Measurements from ENCODE around the gene LMAN1L. TPM values are rescaled to one million over a fixed set of nuclear protein-coding genes. Genes with fewer than 3 reads are reported as not detected.

Gene LMAN1L
- total RNA-seq, 1 experiment from 2014 or later, result not detected

DNA sequence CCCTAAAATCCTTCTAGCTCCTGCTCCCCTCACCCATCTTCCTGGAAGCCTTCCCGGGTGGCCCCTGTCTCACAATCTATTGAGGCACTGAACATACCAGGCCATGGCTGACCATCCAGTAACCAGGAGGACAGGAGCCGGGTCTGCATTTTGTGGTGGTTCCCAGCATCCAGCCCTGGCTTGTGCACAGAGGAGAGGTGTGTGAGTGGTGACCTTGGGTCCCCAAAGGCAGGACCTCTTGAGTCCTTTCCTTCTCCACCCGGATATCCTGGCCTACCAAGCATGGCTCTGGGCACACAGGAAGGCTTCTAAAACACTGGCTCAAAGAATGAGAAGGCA, 22.9 kb upstream of the LMAN1L start:
- Histone ChIP-seq H2BK120ac (ENCODE audit: low read depth, low read length, poor library complexity, severe bottlenecking) (no peak overlapping the region), H3K14ac (ENCODE audit: insufficient read depth, low read length) (no peak overlapping the region), H3K9ac (ENCODE audit: extremely low read depth, insufficient read length, low read length) (no peak overlapping the region), H3K79me2 (ENCODE audit: insufficient read depth, low read length) (no peaks in the 10 kb centered on the region), H2BK5ac (ENCODE audit: insufficient read length, low read length) (no peak overlapping the region), H3K23me2 (ENCODE audit: insufficient read length, low read depth, low read length, poor library complexity, severe bottlenecking) (no peaks in the 10 kb centered on the region), H2BK15ac (ENCODE audit: low read depth, low read length) (no peak overlapping the region), H3K23ac (ENCODE audit: insufficient read length, low read depth, low read length) (no peak overlapping the region), H4K8ac (replicated peaks; ENCODE audit: insufficient read length, low read depth, low read length) (no peak overlapping the region), H3K4me2 (ENCODE audit: insufficient read depth, insufficient read length, low read length) (no peak overlapping the region), H3K56ac (ENCODE audit: insufficient read length, low read depth, low read length) (no peak overlapping the region), H4K20me1 (ENCODE audit: control insufficient read depth, insufficient read depth, insufficient read length) (no peaks in the 10 kb centered on the region), H3K27me3 (ENCODE audit: insufficient read depth, low read length) (no peaks in the 10 kb centered on the region; the same call in 1 of the 2 replicates), H3K79me1 (ENCODE audit: insufficient read depth, low read depth, low read length, poor library complexity, severe bottlenecking) (no peaks in the 10 kb centered on the region), H2BK12ac (ENCODE audit: insufficient read length, low read depth, low read length) (no peak overlapping the region), H2AFZ (ENCODE audit: low read length) (no peak overlapping the region), H3K9me3 (ENCODE audit: control insufficient read depth, low read depth, low read length) (no peaks in the 10 kb centered on the region), H4K91ac (ENCODE audit: insufficient read length, low read depth, low read length) (no peak overlapping the region), H3T11ph (ENCODE audit: low read length) (no peak overlapping the region), H4K5ac (ENCODE audit: insufficient read length, low read depth, low read length) (no peak overlapping the region), H3K4me1 (ENCODE audit: insufficient read depth, low read length) (peaks cover 7% of the 10 kb centered on the region; the same call in 1 of the 2 replicates), H3K4ac (ENCODE audit: low read depth, low read length) (no peak overlapping the region), H2AK5ac (ENCODE audit: insufficient read length, low read length) (no peak overlapping the region), H3K18ac (ENCODE audit: insufficient read length, low read depth, low read length) (no peak overlapping the region), H3K27ac (ENCODE audit: insufficient read length, low read depth, low read length) (no peak overlapping the region), H2BK20ac (ENCODE audit: low read depth, low read length, poor library complexity, severe bottlenecking) (no peak overlapping the region)
- no peak for TF ChIP-seq CTCF (conservative IDR thresholded peaks at IDR 0.05)
- Mint-ChIP-seq H3K4me3 (no peak overlapping the region), H3K9me3 (no peaks in the 10 kb centered on the region; a peak in 1 of 5 replicates), H3K36me3 (ENCODE audit: insufficient read depth in 1 of 3, low read depth in 3 of 3) (peaks cover 0 to 5% (median 4%) of the 10 kb centered on the region in 3 experiments; a peak in 4 of 7 replicates), H3K27me3 (ENCODE audit: low read depth) (no peaks in the 10 kb centered on the region; the same call in 1 of the 2 replicates), H3K27ac (no peak overlapping the region), H3K4me1 (peaks cover 36 to 43% of the 10 kb centered on the region in 2 experiments)
- no CpG with 5 or more reads among the region's 3 CpGs for WGBS (ENCODE audit: extremely low coverage, insufficient read length, low lambda C conversion rate)
- DNase-seq, result no peak

Measured in H9 (cell line).